Naive thymus-derived CD8-positive, alpha-beta T cell (primary cell): Measurements from ENCODE around the gene CDK7. TPM values are rescaled to one million over a fixed set of nuclear protein-coding genes. Genes with fewer than 3 reads are reported as not detected.
A peak's percentile ranks its signal among the peaks of the same experiment; 100 is the strongest.

Experiments used
- ATAC-seq, 2 donors: fragments of 150-1000 bp; cut with Tn5 transposase in 1 of 2; sonication (Bioruptor Pico), chemical (Tn5 transposase) in 1 of 2; 1 replicate in 1 of 2; 2 replicates in 1 of 2; pipeline ENCODE4 v1.10.0; 2021; ENCODE audit warnings: mild to moderate bottlenecking in 2 of 2, moderate library complexity in 2 of 2
- POLR2A ChIA-PET: fragments of 350-600 bp; sonication (Branson Sonifier 250); formaldehyde crosslinking; loops from one replicate; lab custom pipeline; 2021; ENCODE audit warnings: antibody characterized with exemption; lab: Charles Lee
- DNase-seq, 10 donors: peaks; one replicate each; pipeline versions ENCODE4 v3.0.0 to v3.0.0-alpha.2; 2020 to 2022
- H3K27ac Mint-ChIP-seq, 10 donors: one replicate each; pipeline ENCODE4 v1.8.0; 2020 to 2022; ENCODE audit warnings: mild to moderate bottlenecking in 10 of 10, mixed read lengths in 10 of 10, moderate library complexity in 4 of 10, inconsistent platforms in 1 of 10
- H3K27me3 Mint-ChIP-seq, 5 donors: one replicate each; pipeline ENCODE4 v1.8.0; 2021 to 2022; ENCODE audit warnings: mixed read lengths in 5 of 5
- H3K36me3 Mint-ChIP-seq, 3 donors: one replicate each; pipeline ENCODE4 v1.8.0; 2020 to 2022; ENCODE audit warnings: mixed read lengths in 3 of 3, mild to moderate bottlenecking in 2 of 3, inconsistent platforms in 1 of 3
- H3K4me1 Mint-ChIP-seq, 4 donors: one replicate each; pipeline ENCODE4 v1.8.0; 2021 to 2022; ENCODE audit warnings: mixed read lengths in 4 of 4
- H3K4me3 Mint-ChIP-seq, 10 donors: one replicate each; pipeline ENCODE4 v1.8.0; 2020 to 2022; ENCODE audit warnings: mild to moderate bottlenecking in 10 of 10, mixed read lengths in 10 of 10, moderate library complexity in 6 of 10, inconsistent platforms in 1 of 10
- H3K9me3 Mint-ChIP-seq, 9 donors: one replicate each; pipeline ENCODE4 v1.8.0; 2020 to 2022; ENCODE audit warnings: mixed read lengths in 9 of 9, mild to moderate bottlenecking in 3 of 9, inconsistent platforms in 1 of 9, moderate library complexity in 1 of 9
- polyA plus RNA-seq, 3 donors: library from polyadenylated mRNA; unstranded; fragments of 300-500 nt; fragmentation: Illumina TruSeq; gene quantifications; one replicate each; pipeline ENCODE4 v1.2.3, GENCODE V29; 2021
- total RNA-seq, 8 experiments: library from RNA in 2 of 8; stranded (reverse) in 2 of 8; gene quantifications; one replicate each; pipeline ENCODE4 v1.2.3 and lab custom pipeline; 2021 to 2026

CDK7 gene
- total and polyA plus RNA-seq, 5 experiments from 2014 or later, result 18.2 to 25.4 (median 20.6) TPM

DNA sequence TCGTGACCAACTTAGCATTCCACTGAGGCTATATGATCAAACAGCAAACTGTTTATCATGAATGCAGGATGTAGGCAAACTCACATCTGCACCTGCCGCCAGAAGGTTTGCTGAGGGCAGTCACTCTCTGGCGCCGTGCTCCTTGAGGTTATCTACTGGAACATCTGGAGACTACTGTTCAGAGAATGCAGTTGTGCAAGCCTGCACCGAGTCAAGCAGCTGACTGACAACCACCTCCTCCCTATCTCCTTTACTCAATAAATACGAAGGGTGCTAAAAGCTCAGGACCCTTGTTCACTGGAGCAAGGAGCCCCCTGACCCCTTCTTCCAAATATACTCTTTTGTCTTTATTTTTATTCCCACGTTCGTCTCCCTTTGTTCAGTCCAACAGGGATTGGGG, 70.8 kb downstream of the CDK7 start:
- DNase-seq, result no peak
- no peaks in the 10 kb centered on the region for H3K4me1 Mint-ChIP-seq
- no peak overlapping the region for H3K4me3 Mint-ChIP-seq
- H3K27ac Mint-ChIP-seq, result no peak overlapping the region
- POLR2A ChIA-PET, result no interaction called here
- no peaks in the 10 kb centered on the region for H3K9me3 Mint-ChIP-seq
- no peaks in the 10 kb centered on the region for H3K27me3 Mint-ChIP-seq
- no peak for ATAC-seq
- H3K36me3 Mint-ChIP-seq, result peaks cover 12 to 62% (median 33%) of the 10 kb centered on the region in 3 donors

DNA sequence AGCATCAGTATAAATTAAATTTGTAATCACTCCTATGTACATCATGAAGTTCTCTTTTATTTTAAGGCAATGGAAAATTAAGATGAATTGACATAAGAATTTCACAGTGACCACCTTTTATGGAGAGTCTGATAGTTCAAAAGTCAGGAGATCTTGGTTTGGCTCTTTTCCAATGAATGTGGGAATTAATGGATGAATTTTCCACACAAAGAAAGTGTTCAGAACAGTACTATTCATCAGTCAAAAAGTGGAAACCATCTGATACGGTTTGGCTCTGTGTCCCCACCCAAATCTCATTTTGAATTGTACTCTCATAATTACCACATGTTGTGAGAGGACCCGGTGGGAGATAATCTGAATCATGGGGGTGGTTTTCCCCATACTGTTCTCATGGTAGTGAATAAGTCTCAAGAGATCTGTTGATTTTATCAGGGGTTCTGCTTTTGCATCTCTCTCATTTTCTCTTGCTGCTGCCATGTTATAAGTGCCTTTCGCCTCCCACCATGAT, 73.4 kb downstream of the CDK7 start:
- Mint-ChIP-seq H3K27me3 (no peaks in the 10 kb centered on the region), H3K9me3 (no peaks in the 10 kb centered on the region), H3K36me3 (peaks cover 18 to 76% (median 46%) of the 10 kb centered on the region in 3 donors), H3K4me3 (no peak overlapping the region), H3K27ac (no peak overlapping the region), H3K4me1 (no peaks in the 10 kb centered on the region)
- DNase-seq (no peak), ATAC-seq (no peak)
- POLR2A ChIA-PET, result no interaction called here

DNA sequence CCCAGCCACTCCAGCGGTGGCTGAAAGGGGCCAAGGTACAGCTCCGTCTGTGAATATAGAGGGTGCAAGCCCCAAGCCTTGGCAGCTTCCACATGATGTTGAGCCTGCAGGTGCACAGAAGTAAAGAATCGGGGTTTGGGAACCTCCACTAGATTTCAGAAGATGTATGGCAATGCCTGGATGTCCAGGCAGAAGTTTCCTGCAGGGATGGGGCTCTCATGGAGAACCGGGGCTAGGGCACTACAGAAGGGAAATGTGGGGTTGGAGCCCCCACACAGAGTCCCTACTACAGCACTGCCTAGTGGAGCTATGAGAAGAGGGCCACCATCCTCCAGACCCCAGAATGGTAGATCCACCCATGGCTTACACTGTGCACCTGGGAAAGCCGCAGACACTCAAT, 74.7 kb downstream of the CDK7 start:
- Mint-ChIP-seq H3K36me3 (peaks cover 18 to 82% (median 54%) of the 10 kb centered on the region in 3 donors), H3K9me3 (no peaks in the 10 kb centered on the region), H3K27me3 (no peaks in the 10 kb centered on the region), H3K4me3 (no peak overlapping the region), H3K4me1 (no peaks in the 10 kb centered on the region), H3K27ac (no peak overlapping the region)
- ATAC-seq (no peak), DNase-seq (no peak)
- POLR2A ChIA-PET, result no interaction called here

DNA sequence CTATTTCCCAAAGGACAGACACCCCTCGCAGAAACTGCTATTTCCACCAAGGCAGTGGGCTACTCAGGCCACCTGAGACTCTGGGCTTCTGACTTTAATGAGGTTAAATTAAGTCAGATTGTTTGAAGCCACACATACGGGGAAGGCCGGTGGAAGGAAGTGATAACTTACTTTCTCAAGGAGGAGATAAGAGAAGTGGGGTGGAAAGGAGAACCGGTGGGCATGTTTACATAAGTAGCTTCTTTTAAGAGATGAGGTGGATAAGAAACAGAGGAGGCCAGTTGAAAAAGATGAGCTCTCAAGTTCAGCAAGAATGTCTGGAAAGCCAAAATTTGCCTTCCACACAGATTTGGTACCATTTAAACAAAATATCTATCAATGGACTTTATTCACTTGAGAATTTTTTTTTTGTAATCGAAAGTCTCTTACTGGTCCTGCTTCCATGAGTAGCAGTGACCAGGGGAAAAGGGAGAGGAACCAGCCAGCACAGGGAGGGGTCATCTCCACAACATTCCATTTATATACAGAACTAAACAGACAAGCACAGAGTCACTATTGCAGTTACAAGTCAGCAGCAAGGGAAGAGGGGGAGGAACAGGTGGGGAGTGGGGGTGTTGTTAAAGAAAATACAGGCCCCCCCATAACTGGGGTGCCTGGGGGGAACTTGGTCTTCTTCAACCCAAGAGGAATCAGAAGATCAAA, 77.9 kb downstream of the CDK7 start:
- no peaks in the 10 kb centered on the region for H3K27me3 Mint-ChIP-seq
- no peaks in the 10 kb centered on the region for H3K9me3 Mint-ChIP-seq
- peaks cover 0 to 2% (median 0%) of the 10 kb centered on the region in 4 donors for H3K4me1 Mint-ChIP-seq
- peak overlapping the region in 1 of 10 donors; percentile 73 for H3K27ac Mint-ChIP-seq
- H3K4me3 Mint-ChIP-seq, result no peak overlapping the region
- H3K36me3 Mint-ChIP-seq, result peaks cover 23 to 74% (median 61%) of the 10 kb centered on the region in 3 donors
- POLR2A ChIA-PET, result no interaction called here
- DNase-seq (no peak), ATAC-seq (no peak)

DNA sequence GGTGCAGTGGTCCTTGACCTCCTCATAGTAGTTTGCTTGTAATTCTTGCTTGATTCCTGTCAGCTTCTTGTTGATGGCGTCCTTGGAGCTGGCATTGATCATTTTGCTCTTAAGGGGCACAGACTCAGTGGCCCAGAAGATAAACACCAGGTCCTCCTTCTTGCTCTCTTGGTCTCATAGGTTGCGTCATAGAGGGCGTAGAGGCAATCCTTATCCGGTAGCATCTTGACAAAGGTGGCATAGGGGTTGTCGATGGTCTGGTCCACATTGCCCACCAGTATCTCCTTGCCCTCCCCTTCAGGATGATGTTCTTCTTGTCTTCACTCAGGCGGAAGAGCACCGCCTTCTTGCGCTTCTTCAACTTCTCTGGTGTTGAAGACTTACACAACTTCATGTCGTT, 78.7 kb downstream of the CDK7 start:
- Mint-ChIP-seq H3K36me3 (peaks cover 17 to 66% (median 54%) of the 10 kb centered on the region in 3 donors), H3K9me3 (no peaks in the 10 kb centered on the region), H3K4me3 (no peak overlapping the region), H3K27me3 (no peaks in the 10 kb centered on the region), H3K4me1 (peaks cover 0 to 2% (median 0%) of the 10 kb centered on the region in 4 donors), H3K27ac (no peak overlapping the region)
- POLR2A ChIA-PET, result no interaction called here
- ATAC-seq (no peak), DNase-seq (no peak)

DNA sequence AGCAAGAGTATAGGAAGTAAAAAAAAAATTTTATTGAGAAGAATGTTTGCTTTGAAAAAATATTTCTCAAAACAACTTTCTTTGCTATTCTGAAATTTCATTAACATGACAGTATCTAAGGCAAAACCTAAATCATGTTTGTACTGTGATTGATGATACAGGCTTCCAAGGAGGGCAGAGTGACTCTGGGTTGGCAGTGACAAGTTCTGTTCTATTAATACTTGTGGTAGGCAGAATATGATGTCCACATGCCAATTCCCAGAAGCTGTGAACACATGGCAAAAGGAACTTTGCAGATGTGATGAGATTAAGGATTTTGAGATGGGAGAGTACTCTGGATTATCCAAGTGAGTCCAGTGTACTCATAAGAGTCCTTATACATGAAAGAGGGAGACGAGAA, 81.3 kb downstream of the CDK7 start:
- H3K4me3 Mint-ChIP-seq, result no peak overlapping the region
- POLR2A ChIA-PET, result interaction anchor here (0.6 to 1.0 kb wide), 2 partner anchors 10 to 19 kb away, joined by 3 to 5 read pairs; no protein-coding TSS in a partner anchor
- no peak for DNase-seq
- no peaks in the 10 kb centered on the region for H3K9me3 Mint-ChIP-seq
- H3K27me3 Mint-ChIP-seq, result no peaks in the 10 kb centered on the region
- peaks cover 11 to 60% (median 42%) of the 10 kb centered on the region in 3 donors for H3K36me3 Mint-ChIP-seq
- ATAC-seq, result no peak
- H3K4me1 Mint-ChIP-seq, result peaks cover 0 to 2% (median 0%) of the 10 kb centered on the region in 4 donors
- H3K27ac Mint-ChIP-seq, result peak overlapping the region in 1 of 10 donors; percentile 76

DNA sequence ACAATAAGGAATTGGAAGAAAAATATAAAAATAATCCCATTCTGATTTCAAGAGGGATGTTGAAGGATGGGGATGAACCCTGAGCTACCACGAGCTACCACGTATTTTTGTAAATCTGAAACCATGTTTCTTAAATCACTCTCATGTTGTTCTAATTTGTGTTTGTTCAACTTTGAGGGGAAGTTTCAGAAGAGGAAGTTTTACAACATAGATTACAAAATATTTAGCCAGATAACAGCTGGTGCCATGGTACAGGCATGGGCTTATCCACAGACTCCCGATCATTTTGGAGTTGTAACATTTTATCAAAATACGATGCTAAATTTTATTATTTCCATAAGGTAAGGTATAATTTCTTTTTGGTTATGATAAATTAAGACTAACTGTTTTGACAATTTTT, 82.7 kb downstream of the CDK7 start:
- no peak overlapping the region for H3K27ac Mint-ChIP-seq
- DNase-seq, result no peak
- H3K9me3 Mint-ChIP-seq, result no peaks in the 10 kb centered on the region
- H3K4me1 Mint-ChIP-seq, result peaks cover 0 to 2% (median 0%) of the 10 kb centered on the region in 4 donors
- H3K4me3 Mint-ChIP-seq, result no peak overlapping the region
- H3K27me3 Mint-ChIP-seq, result no peaks in the 10 kb centered on the region
- no peak for ATAC-seq
- H3K36me3 Mint-ChIP-seq, result peaks cover 10 to 48% (median 38%) of the 10 kb centered on the region in 3 donors
- POLR2A ChIA-PET, result interaction anchor here (0.6 kb wide), 1 partner anchor 199 kb away, joined by 4 read pairs; no protein-coding TSS in a partner anchor

DNA sequence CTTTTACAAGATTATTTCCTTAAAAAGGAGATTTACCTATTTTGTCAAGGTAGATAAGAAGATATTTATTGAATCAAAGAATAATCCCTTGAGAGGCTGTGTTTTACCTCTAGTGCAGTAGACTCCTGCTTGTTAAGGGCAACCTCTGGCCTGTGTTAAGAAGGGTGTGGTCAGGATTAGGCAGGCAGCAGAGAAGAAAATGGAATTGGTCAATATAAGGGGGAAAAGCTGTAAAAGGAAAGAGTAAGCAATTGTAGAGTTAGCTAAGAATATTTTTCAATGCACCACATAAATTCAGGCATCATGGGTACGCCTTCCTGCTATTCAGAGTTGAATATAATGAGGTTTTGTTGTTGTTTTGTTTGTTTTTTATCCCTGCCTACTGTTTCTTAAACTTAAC, 91.7 kb downstream of the CDK7 start:
- peak overlapping the region in 2 of 10 donors; percentile 53 to 69 for H3K27ac Mint-ChIP-seq
- H3K36me3 Mint-ChIP-seq, result peaks cover 0 to 4% (median 2%) of the 10 kb centered on the region in 3 donors
- H3K27me3 Mint-ChIP-seq, result no peaks in the 10 kb centered on the region
- H3K4me3 Mint-ChIP-seq, result no peak overlapping the region
- POLR2A ChIA-PET, result interaction anchor here (0.6 to 1.1 kb wide), 3 partner anchors 21 to 233 kb away, joined by 3 to 10 read pairs (median 3); no protein-coding TSS in a partner anchor
- no peaks in the 10 kb centered on the region for H3K9me3 Mint-ChIP-seq
- ATAC-seq, result no peak
- DNase-seq, result no peak
- H3K4me1 Mint-ChIP-seq, result peaks cover 0 to 5% (median 2%) of the 10 kb centered on the region in 4 donors

Other genes with a start within 250 kb of the CDK7 start
- gene SLC30A5, start 140.9 kb upstream of the CDK7 start, total RNA-seq, result 10 to 100 TPM; 42.0 to 48.1 TPM
- 10 to 100 TPM; 23.3 to 28.0 (median 24.7) TPM for gene SLC30A5, start 140.9 kb upstream of the CDK7 start, polyA plus RNA-seq
- gene CCNB1, start 67.7 kb upstream of the CDK7 start, total RNA-seq, result 1 to 10 TPM; 3.0 to 4.6 TPM
- gene CCNB1, start 67.7 kb upstream of the CDK7 start, polyA plus RNA-seq, result 1 to 10 TPM; 1.7 to 3.0 (median 2.2) TPM
- 1 to 10 TPM; 8.3 to 9.7 TPM for gene CENPH, start 45.3 kb upstream of the CDK7 start, total RNA-seq
- 10 to 100 TPM in 2 of 3 donors, 1 to 10 TPM in 1; 8.2 to 10.7 (median 10.1) TPM for gene CENPH, start 45.3 kb upstream of the CDK7 start, polyA plus RNA-seq
- 1 to 10 TPM; 9.3 to 9.4 TPM for gene CCDC125, start 97.9 kb downstream of the CDK7 start, total RNA-seq
- 1 to 10 TPM; 1.7 to 6.7 (median 2.6) TPM for gene CCDC125, start 97.9 kb downstream of the CDK7 start, polyA plus RNA-seq
- 10 to 100 TPM; 25.8 to 27.3 TPM for gene AK6, start 134.6 kb downstream of the CDK7 start, total RNA-seq
- gene AK6, start 134.6 kb downstream of the CDK7 start, polyA plus RNA-seq, result 10 to 100 TPM; 64.6 to 77.0 (median 71.6) TPM
- 10 to 100 TPM; 61.8 to 66.4 TPM for gene TAF9, start 134.6 kb downstream of the CDK7 start, total RNA-seq
- 100 to 1,000 TPM; 111 to 113 (median 113) TPM for gene TAF9, start 134.6 kb downstream of the CDK7 start, polyA plus RNA-seq
- 10 to 100 TPM; 36.6 to 38.5 TPM for gene RAD17, start 134.9 kb downstream of the CDK7 start, total RNA-seq
- 10 to 100 TPM; 15.6 to 25.5 (median 18.4) TPM for gene RAD17, start 134.9 kb downstream of the CDK7 start, polyA plus RNA-seq
- 1 to 10 TPM; 1.7 to 2.3 TPM for gene MARVELD2, start 180.2 kb downstream of the CDK7 start, total RNA-seq
- 1 to 10 TPM in 1 of 3 donors, under 1 TPM in 2; 0.46 to 1.4 (median 0.98) TPM for gene MARVELD2, start 180.2 kb downstream of the CDK7 start, polyA plus RNA-seq